K562 (cell line): ENCODE measurements around the gene HSPA1B. TPM values are rescaled to one million over a fixed set of nuclear protein-coding genes. Genes with fewer than 3 reads are reported as not detected.

Source experiments
- CBFA2T3 ChIP-seq: fragments of 450-650 bp; IDR thresholded peaks from 2 replicates; pipeline ENCODE4 v1.6.1; 2017
- CLOCK ChIP-seq: fragments of 250-450 bp; sonication (Bioruptor Pico); IDR thresholded peaks from 2 replicates; pipeline ENCODE4 v1.4.0; 2020; ENCODE audit warnings: mild to moderate bottlenecking, moderate library complexity, borderline replicate concordance
- EGR1 ChIP-seq: fragments of 450-650 bp; conservative IDR thresholded peaks from 2 replicates; pipeline ENCODE4 v1.6.1; 2017; ENCODE audit warnings: mild to moderate bottlenecking
- FOS ChIP-seq: IDR thresholded peaks from 3 replicates; pipeline ENCODE4 v1.6.1; 2011; ENCODE audit not compliant: insufficient read length; ENCODE audit errors: extremely low read depth
- FOXA3 ChIP-seq, 2 experiments: fragments of 450-650 bp in 1 of 2; sonication (generic) in 1 of 2; formaldehyde crosslinking; IDR thresholded peaks in 1 of 2; conservative IDR thresholded peaks in 1 of 2; 2 replicates each; pipeline versions ENCODE4 v1.4.0 to v1.8.0; 2020 to 2022; ENCODE audit warnings: mild to moderate bottlenecking in 2 of 2, missing genetic modification reagents in 1 of 2
- FOXK1 ChIP-seq: sonication (generic); formaldehyde crosslinking; IDR thresholded peaks from 2 replicates; pipeline ENCODE4 v1.8.0; 2022; ENCODE audit warnings: missing genetic modification reagents, mild to moderate bottlenecking, borderline replicate concordance
- HMG20A ChIP-seq: fragments of 450-650 bp; formaldehyde crosslinking; conservative IDR thresholded peaks from 2 replicates; pipeline ENCODE4 v1.4.0; 2020; ENCODE audit warnings: mild to moderate bottlenecking, mixed read lengths
- KLF13 ChIP-seq: fragments of 450-650 bp; IDR thresholded peaks from 2 replicates; pipeline ENCODE4 v1.6.1; 2016; ENCODE audit warnings: missing genetic modification characterization, low read depth, mild to moderate bottlenecking, missing compliant biosample characterization, moderate library complexity, borderline replicate concordance
- NFE2 ChIP-seq: IDR thresholded peaks from 2 replicates; pipeline ENCODE4 v1.6.1; 2014; ENCODE audit warnings: antibody characterized with exemption, low read depth
- PURB ChIP-seq: sonication (generic); formaldehyde crosslinking; IDR thresholded peaks from 2 replicates; pipeline ENCODE4 v1.9.0; 2021; ENCODE audit warnings: low read depth, mild to moderate bottlenecking, missing genetic modification reagents
- SP1 ChIP-seq: sonication (generic); formaldehyde crosslinking; IDR thresholded peaks from 2 replicates; pipeline ENCODE4 v1.8.1; 2022; ENCODE audit warnings: mild to moderate bottlenecking, missing genetic modification reagents
- STAT5B ChIP-seq: fragments of 250-450 bp; sonication (Bioruptor Pico); IDR thresholded peaks from 2 replicates; pipeline ENCODE4 v1.8.0; 2021; ENCODE audit warnings: mild to moderate bottlenecking, inconsistent platforms
- UBTF ChIP-seq, 2 experiments: IDR thresholded peaks; 2 replicates each; pipeline ENCODE4 v1.6.1; 2012; ENCODE audit warnings: improper control_type of control experiment in 2 of 2, low read depth in 2 of 2, low read length in 2 of 2, borderline replicate concordance in 1 of 2
- XRCC3 ChIP-seq: fragments of 450-650 bp; IDR thresholded peaks from 2 replicates; pipeline ENCODE4 v1.6.1; 2017; ENCODE audit warnings: mild to moderate bottlenecking, moderate library complexity
- ZNF197 ChIP-seq: fragments of 200-800 bp; sonication (Bioruptor generic); IDR thresholded peaks from 2 replicates; pipeline ENCODE4 v1.6.1; 2016; ENCODE audit warnings: low read depth, missing genetic modification characterization, missing compliant biosample characterization
- ZNF354B ChIP-seq: fragments of 250-450 bp; sonication (Bioruptor Pico); IDR thresholded peaks from 2 replicates; pipeline ENCODE4 v1.4.0; 2020
- ZNF384 ChIP-seq: IDR thresholded peaks from 2 replicates; pipeline ENCODE4 v1.6.1; 2012; ENCODE audit warnings: low read depth, low read length, improper control_type of control experiment
- polyA plus RNA-seq, 8 experiments: library from polyadenylated mRNA; depleted of rRNA in 4 of 8; stranded (reverse) in 5 of 8; unstranded in 3 of 8; fragments of >200 nt; fragmentation: Nextera tagmentation in 2 of 8; fragmentation: Illumina TruSeq in 1 of 8; extraction: Ambion mirVana in 2 of 8; extraction: Trizol in 1 of 8; gene quantifications; 2 replicates each; pipeline versions ENCODE4 v1.2.1 to v1.2.3, GENCODE V29; 2011 to 2014; ENCODE audit warnings: inconsistent platforms in 1 of 8, missing spikeins in 1 of 8
- total RNA-seq, 7 experiments: library from RNA; depleted of rRNA in 6 of 7; stranded (reverse); fragments of >200 nt in 6 of 7; fragmentation: Illumina TruSeq in 2 of 7; extraction: Trizol in 2 of 7; gene quantifications; 2 replicates each; pipeline versions ENCODE4 v1.2.1 to v1.2.3, GENCODE V29; 2011 to 2021; ENCODE audit warnings: low replicate concordance in 1 of 7
- TF ChIP-seq, protein P1 (sequence below): fragments of 450-650 bp; formaldehyde crosslinking; IDR thresholded peaks from 2 replicates; pipeline ENCODE4 v1.4.0; 2022; ENCODE audit warnings: mild to moderate bottlenecking, moderate library complexity
- TF ChIP-seq, protein P2 (sequence below): fragments of 450-650 bp; IDR thresholded peaks from 2 replicates; pipeline ENCODE4 v1.6.1; 2016

The HSPA1B gene
- total and polyA plus RNA-seq, 9 of the 15 experiments (the other 6 are each of a cell fraction or from before 2014, with no cell fraction given): 0.27 to 227 (median 51.2) TPM

DNA sequence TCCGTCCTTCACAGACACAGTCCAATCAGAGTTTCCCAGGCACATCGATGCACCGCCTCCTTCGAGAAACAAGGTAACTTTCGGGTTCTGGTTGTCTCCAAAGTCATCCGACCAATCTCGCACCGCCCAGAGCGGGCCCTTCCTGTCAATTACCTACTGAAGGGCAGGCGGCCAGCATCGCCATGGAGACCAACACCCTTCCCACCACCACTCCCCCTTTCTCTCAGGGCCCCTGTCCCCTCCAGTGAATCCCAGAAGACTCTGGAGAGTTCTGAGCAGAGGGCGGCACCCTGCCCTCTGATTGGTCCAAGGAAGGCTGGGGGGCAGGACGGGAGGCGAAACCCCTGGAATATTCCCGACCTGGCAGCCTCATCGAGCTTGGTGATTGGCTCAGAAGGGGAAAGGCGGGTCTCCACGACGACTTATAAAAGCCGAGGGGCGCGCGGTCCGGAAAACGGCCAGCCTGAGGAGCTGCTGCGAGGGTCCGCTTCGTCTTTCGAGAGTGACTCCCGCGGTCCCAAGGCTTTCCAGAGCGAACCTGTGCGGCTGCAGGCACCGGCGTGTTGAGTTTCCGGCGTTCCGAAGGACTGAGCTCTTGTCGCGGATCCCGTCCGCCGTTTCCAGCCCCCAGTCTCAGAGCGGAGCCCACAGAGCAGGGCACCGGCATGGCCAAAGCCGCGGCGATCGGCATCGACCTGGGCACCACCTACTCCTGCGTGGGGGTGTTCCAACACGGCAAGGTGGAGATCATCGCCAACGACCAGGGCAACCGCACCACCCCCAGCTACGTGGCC lies at the start of gene HSPA1B (continued):
- TF ChIP-seq FOXK1 (no peak), ZNF354B (CRISPR knock-in tag) (no peak), XRCC3 (no peak), KLF13 (tag) (no peak; the same call in 1 of the 2 replicates), CLOCK (CRISPR knock-in tag) (0 out of 2 replicates have a peak, but pooled peaks have one; percentile 50), ZNF384 (no peak), CBFA2T3 (no peak), NFE2 (no peak; the same call in 1 of the 2 replicates), PURB (CRISPR knock-in tag) (no peak), ZNF197 (CRISPR knock-in tag) (no peak), STAT5B (no peak), FOXA3 (CRISPR knock-in tag; conservative IDR thresholded peaks at IDR 0.05 in 1 of 2, IDR thresholded peaks at IDR 0.05 in 1 of 2) (peak in 1 of 2 experiments; percentile 59; a peak in 2 of 4 replicates), HMG20A (CRISPR knock-in tag) (no peak; the same call in 1 of the 2 replicates), EGR1 (no peak), FOS (peak; percentile 86), UBTF (IDR thresholded peaks at IDR 0.05; ENCODE audit: borderline replicate concordance in 1 of 2, low read depth in 2 of 2, low read length in 2 of 2) (no peak), SP1 (CRISPR knock-in tag) (peak; percentile 97)
- TF ChIP-seq, protein P1, sequence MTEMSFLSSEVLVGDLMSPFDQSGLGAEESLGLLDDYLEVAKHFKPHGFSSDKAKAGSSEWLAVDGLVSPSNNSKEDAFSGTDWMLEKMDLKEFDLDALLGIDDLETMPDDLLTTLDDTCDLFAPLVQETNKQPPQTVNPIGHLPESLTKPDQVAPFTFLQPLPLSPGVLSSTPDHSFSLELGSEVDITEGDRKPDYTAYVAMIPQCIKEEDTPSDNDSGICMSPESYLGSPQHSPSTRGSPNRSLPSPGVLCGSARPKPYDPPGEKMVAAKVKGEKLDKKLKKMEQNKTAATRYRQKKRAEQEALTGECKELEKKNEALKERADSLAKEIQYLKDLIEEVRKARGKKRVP (CRISPR knock-in tag): peak; percentile 79
- TF ChIP-seq, protein P2, sequence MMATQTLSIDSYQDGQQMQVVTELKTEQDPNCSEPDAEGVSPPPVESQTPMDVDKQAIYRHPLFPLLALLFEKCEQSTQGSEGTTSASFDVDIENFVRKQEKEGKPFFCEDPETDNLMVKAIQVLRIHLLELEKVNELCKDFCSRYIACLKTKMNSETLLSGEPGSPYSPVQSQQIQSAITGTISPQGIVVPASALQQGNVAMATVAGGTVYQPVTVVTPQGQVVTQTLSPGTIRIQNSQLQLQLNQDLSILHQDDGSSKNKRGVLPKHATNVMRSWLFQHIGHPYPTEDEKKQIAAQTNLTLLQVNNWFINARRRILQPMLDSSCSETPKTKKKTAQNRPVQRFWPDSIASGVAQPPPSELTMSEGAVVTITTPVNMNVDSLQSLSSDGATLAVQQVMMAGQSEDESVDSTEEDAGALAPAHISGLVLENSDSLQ: no peak
